Panc1 (cell line): ENCODE measurements around the gene EPN2.
"Not testable (repeated sequence)": the region's sequence is repeated elsewhere in the genome, so short reads cannot be mapped to it uniquely, and the experiment has no call there.

ENCODE experiments used
- REST ChIP-seq, 2 experiments: IDR thresholded peaks; 2 replicates each; pipeline ENCODE4 v1.6.1; 2011 to 2012; ENCODE audit warnings: low read depth in 2 of 2, control low read depth in 1 of 2, low read length in 1 of 2, mild to moderate bottlenecking in 1 of 2, moderate library complexity in 1 of 2; ENCODE audit not compliant: insufficient read depth in 1 of 2
- TF ChIP-seq, protein P1 (sequence below): fragments of 450-650 bp; IDR thresholded peaks from 2 replicates; pipeline ENCODE4 v1.5.1; 2017; ENCODE audit warnings: mild to moderate bottlenecking

- not testable (repeated sequence) for TF ChIP-seq REST (IDR thresholded peaks at IDR 0.05; ENCODE audit: insufficient read depth in 1 of 2, low read depth in 2 of 2, low read length in 1 of 2)
- TF ChIP-seq, protein P1, sequence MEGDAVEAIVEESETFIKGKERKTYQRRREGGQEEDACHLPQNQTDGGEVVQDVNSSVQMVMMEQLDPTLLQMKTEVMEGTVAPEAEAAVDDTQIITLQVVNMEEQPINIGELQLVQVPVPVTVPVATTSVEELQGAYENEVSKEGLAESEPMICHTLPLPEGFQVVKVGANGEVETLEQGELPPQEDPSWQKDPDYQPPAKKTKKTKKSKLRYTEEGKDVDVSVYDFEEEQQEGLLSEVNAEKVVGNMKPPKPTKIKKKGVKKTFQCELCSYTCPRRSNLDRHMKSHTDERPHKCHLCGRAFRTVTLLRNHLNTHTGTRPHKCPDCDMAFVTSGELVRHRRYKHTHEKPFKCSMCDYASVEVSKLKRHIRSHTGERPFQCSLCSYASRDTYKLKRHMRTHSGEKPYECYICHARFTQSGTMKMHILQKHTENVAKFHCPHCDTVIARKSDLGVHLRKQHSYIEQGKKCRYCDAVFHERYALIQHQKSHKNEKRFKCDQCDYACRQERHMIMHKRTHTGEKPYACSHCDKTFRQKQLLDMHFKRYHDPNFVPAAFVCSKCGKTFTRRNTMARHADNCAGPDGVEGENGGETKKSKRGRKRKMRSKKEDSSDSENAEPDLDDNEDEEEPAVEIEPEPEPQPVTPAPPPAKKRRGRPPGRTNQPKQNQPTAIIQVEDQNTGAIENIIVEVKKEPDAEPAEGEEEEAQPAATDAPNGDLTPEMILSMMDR = not testable (repeated sequence)
These were observed 48.1 kb upstream of the EPN2 start for GRCh38 chr17:19188870-19189708.
